Activated naive CD8-positive, alpha-beta T cell (primary cell): ENCODE results near the gene ZBED4.
"Not testable (repeated sequence)": the region's sequence is repeated elsewhere in the genome, so short reads cannot be mapped to it uniquely, and the experiment has no call there.

Source experiments
- H3K27ac Mint-ChIP-seq: one replicate; pipeline ENCODE4 v1.8.0; 2021; ENCODE audit warnings: mixed read lengths
- H3K27me3 Mint-ChIP-seq: one replicate; pipeline ENCODE4 v1.8.0; 2021; ENCODE audit warnings: mixed read lengths
- H3K36me3 Mint-ChIP-seq: one replicate; pipeline ENCODE4 v1.8.0; 2021; ENCODE audit warnings: mixed read lengths
- H3K4me1 Mint-ChIP-seq: one replicate; pipeline ENCODE4 v1.8.0; 2021; ENCODE audit warnings: low read depth, mixed read lengths
- H3K4me3 Mint-ChIP-seq: one replicate; pipeline ENCODE4 v1.8.0; 2021; ENCODE audit warnings: mild to moderate bottlenecking, mixed read lengths
- H3K9me3 Mint-ChIP-seq: one replicate; pipeline ENCODE4 v1.8.0; 2021; ENCODE audit warnings: low read depth, mixed read lengths

The ZBED4 gene, protein sequence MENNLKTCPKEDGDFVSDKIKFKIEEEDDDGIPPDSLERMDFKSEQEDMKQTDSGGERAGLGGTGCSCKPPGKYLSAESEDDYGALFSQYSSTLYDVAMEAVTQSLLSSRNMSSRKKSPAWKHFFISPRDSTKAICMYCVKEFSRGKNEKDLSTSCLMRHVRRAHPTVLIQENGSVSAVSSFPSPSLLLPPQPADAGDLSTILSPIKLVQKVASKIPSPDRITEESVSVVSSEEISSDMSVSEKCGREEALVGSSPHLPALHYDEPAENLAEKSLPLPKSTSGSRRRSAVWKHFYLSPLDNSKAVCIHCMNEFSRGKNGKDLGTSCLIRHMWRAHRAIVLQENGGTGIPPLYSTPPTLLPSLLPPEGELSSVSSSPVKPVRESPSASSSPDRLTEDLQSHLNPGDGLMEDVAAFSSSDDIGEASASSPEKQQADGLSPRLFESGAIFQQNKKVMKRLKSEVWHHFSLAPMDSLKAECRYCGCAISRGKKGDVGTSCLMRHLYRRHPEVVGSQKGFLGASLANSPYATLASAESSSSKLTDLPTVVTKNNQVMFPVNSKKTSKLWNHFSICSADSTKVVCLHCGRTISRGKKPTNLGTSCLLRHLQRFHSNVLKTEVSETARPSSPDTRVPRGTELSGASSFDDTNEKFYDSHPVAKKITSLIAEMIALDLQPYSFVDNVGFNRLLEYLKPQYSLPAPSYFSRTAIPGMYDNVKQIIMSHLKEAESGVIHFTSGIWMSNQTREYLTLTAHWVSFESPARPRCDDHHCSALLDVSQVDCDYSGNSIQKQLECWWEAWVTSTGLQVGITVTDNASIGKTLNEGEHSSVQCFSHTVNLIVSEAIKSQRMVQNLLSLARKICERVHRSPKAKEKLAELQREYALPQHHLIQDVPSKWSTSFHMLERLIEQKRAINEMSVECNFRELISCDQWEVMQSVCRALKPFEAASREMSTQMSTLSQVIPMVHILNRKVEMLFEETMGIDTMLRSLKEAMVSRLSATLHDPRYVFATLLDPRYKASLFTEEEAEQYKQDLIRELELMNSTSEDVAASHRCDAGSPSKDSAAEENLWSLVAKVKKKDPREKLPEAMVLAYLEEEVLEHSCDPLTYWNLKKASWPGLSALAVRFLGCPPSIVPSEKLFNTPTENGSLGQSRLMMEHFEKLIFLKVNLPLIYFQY

GRCh38 chr22:49852898-49853894, at the start of gene ZBED4:
TSS of gene ZBED4 (plus strand) at chr22:49853844. CDS start at chr22:49883663, 29,819 bp downstream.
- Mint-ChIP-seq H3K36me3 (no peaks in the 10 kb centered on the region), H3K4me1 (peaks cover 37% of the 10 kb centered on the region), H3K27ac (peak within 1 kb of the TSS; percentile 87), H3K27me3 (no peaks in the 10 kb centered on the region), H3K9me3 (no peaks in the 10 kb centered on the region), H3K4me3 (peak within 1 kb of the TSS; percentile 91)

DNA sequence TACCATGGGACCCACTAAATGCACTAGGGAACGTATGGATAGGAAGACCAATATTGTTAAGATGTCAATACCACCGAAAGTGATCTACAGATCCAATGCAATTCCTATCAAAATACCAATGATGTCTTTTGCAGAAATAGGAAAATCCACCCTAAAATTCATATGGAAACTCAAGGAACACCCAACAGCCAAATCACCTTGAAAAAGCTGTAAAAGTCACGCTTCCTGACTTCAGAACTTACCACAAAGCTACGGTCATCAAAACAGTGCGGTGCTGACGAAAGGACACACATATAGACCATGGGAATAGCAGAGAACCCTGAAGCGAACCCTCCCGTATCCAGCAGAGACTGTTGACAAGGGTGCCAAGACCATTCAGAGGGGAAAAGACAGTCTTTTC, 46.5 kb upstream of the ZBED4 start:
- Mint-ChIP-seq H3K9me3 (no peaks in the 10 kb centered on the region), H3K27me3 (no peaks in the 10 kb centered on the region), H3K4me3 (peak overlapping the region; percentile 60), H3K27ac (peak overlapping the region; percentile 76), H3K36me3 (peaks cover 4% of the 10 kb centered on the region), H3K4me1 (peaks cover 74% of the 10 kb centered on the region)

- H3K4me1 Mint-ChIP-seq = peaks cover 79% of the 10 kb centered on the region
These were observed 45.6 kb upstream of the ZBED4 start for GRCh38 chr22:49807780-49808708.

GRCh38 chr22:49810363-49811019, 43.2 kb upstream of the ZBED4 start:
- H3K27me3 Mint-ChIP-seq = no peaks in the 10 kb centered on the region
- H3K9me3 Mint-ChIP-seq = no peaks in the 10 kb centered on the region
- peak overlapping the region; percentile 74 for H3K4me3 Mint-ChIP-seq
- H3K27ac Mint-ChIP-seq = peak overlapping the region; percentile 59
- H3K36me3 Mint-ChIP-seq = peaks cover 4% of the 10 kb centered on the region
- peaks cover 82% of the 10 kb centered on the region for H3K4me1 Mint-ChIP-seq

More at GRCh38 chr22:49807780-49808708, 45.6 kb upstream of the ZBED4 start:
- Mint-ChIP-seq H3K4me3 (peak overlapping the region; percentile 60), H3K9me3 (no peaks in the 10 kb centered on the region), H3K27me3 (no peaks in the 10 kb centered on the region), H3K36me3 (peaks cover 4% of the 10 kb centered on the region), H3K27ac (peak overlapping the region; percentile 76)

- H3K9me3 Mint-ChIP-seq = no peaks in the 10 kb centered on the region
These were observed 42.4 kb upstream of the ZBED4 start for GRCh38 chr22:49811020-49811791.

GRCh38 chr22:49812838-49813237, 40.8 kb upstream of the ZBED4 start:
- Mint-ChIP-seq H3K9me3 (no peaks in the 10 kb centered on the region), H3K27me3 (no peaks in the 10 kb centered on the region), H3K4me3 (no peak overlapping the region), H3K4me1 (peaks cover 83% of the 10 kb centered on the region), H3K36me3 (peaks cover 4% of the 10 kb centered on the region), H3K27ac (no peak overlapping the region)

More at GRCh38 chr22:49811020-49811791, 42.4 kb upstream of the ZBED4 start:
- Mint-ChIP-seq H3K27me3 (no peaks in the 10 kb centered on the region), H3K4me1 (peaks cover 84% of the 10 kb centered on the region), H3K4me3 (peak overlapping the region; percentile 74), H3K27ac (peak overlapping the region; percentile 59), H3K36me3 (peaks cover 3% of the 10 kb centered on the region)

- H3K27me3 Mint-ChIP-seq = no peaks in the 10 kb centered on the region
- no peak overlapping the region for H3K27ac Mint-ChIP-seq
- peaks cover 4% of the 10 kb centered on the region for H3K36me3 Mint-ChIP-seq
- H3K4me1 Mint-ChIP-seq = peaks cover 78% of the 10 kb centered on the region
- H3K9me3 Mint-ChIP-seq = no peaks in the 10 kb centered on the region
- no peak overlapping the region for H3K4me3 Mint-ChIP-seq
These were observed 39.4 kb upstream of the ZBED4 start for GRCh38 chr22:49814164-49814686.

GRCh38 chr22:49814856-49815255, 38.8 kb upstream of the ZBED4 start:
- Mint-ChIP-seq H3K36me3 (peaks cover 4% of the 10 kb centered on the region), H3K27ac (no peak overlapping the region), H3K9me3 (no peaks in the 10 kb centered on the region), H3K4me3 (no peak overlapping the region), H3K27me3 (no peaks in the 10 kb centered on the region), H3K4me1 (peaks cover 73% of the 10 kb centered on the region)

GRCh38 chr22:49815641-49816091, 38.0 kb upstream of the ZBED4 start:
- peaks cover 73% of the 10 kb centered on the region for H3K4me1 Mint-ChIP-seq
- H3K9me3 Mint-ChIP-seq = no peaks in the 10 kb centered on the region
- no peak overlapping the region for H3K4me3 Mint-ChIP-seq
- H3K27ac Mint-ChIP-seq = peak overlapping the region; percentile 28
- H3K27me3 Mint-ChIP-seq = no peaks in the 10 kb centered on the region
- peaks cover 4% of the 10 kb centered on the region for H3K36me3 Mint-ChIP-seq

GRCh38 chr22:49817359-49817758, 36.3 kb upstream of the ZBED4 start:
- H3K4me3 Mint-ChIP-seq = no peak overlapping the region

GRCh38 chr22:49820984-49821383, 32.7 kb upstream of the ZBED4 start:
- Mint-ChIP-seq H3K36me3 (peaks cover 7% of the 10 kb centered on the region), H3K4me1 (peaks cover 75% of the 10 kb centered on the region), H3K27ac (no peak overlapping the region), H3K9me3 (no peaks in the 10 kb centered on the region), H3K4me3 (no peak overlapping the region), H3K27me3 (no peaks in the 10 kb centered on the region)

More at GRCh38 chr22:49817359-49817758, 36.3 kb upstream of the ZBED4 start:
- H3K36me3 Mint-ChIP-seq = peaks cover 2% of the 10 kb centered on the region
- H3K27ac Mint-ChIP-seq = no peak overlapping the region
- no peaks in the 10 kb centered on the region for H3K9me3 Mint-ChIP-seq
- peaks cover 70% of the 10 kb centered on the region for H3K4me1 Mint-ChIP-seq
- H3K27me3 Mint-ChIP-seq = no peaks in the 10 kb centered on the region

DNA sequence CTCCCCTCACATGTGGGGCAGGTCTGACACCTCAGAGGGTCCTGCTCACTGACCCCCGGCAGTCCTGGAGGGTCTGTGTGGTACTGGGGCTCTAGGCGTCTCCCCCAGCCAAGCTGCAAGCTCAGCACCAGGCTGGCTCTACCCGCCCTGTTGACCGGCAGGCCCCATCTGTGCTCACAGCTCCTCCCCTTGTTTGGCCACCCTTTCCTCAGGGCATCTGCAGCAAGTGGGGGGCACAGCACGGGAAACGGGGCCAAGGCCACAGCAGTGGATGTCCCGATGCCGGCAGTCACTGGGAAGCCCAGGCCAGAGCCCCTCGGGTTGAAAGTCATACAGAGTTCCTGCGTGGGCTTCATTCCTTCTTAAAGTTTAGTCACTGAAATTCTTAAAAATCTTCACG, 31.9 kb upstream of the ZBED4 start:
- not testable (repeated sequence) for H3K4me3 Mint-ChIP-seq, H3K27ac Mint-ChIP-seq, H3K36me3 Mint-ChIP-seq, H3K27me3 Mint-ChIP-seq, H3K9me3 Mint-ChIP-seq
- H3K4me1 Mint-ChIP-seq = peaks cover 73% of the 10 kb centered on the region
